ENCODE measurements around the gene RNF123.

RNF123 gene

GRCh38 chr3:49703956-49704355 is 14.6 kb downstream of the RNF123 start:
- no peaks in the 10 kb centered on the region for H4K20me1 ChIP-seq (ENCODE audit: insufficient read depth, low read length, poor library complexity, severe bottlenecking)
- no peak overlapping the region for H2AFZ ChIP-seq (ENCODE audit: low read length)

GRCh38 chr3:49704629-49705028 is 15.3 kb downstream of the RNF123 start:
- Histone ChIP-seq H4K20me1 (ENCODE audit: insufficient read depth, low read length, poor library complexity, severe bottlenecking) (no peaks in the 10 kb centered on the region), H3K4me2 (ENCODE audit: low read depth, low read length, poor library complexity, severe bottlenecking) (no peak overlapping the region)

More at GRCh38 chr3:49703956-49704355, 14.6 kb downstream of the RNF123 start:
- no peaks in the 10 kb centered on the region for H3K27me3 ChIP-seq (ENCODE audit: insufficient read depth, low read length, poor library complexity, severe bottlenecking)
- H3K9me2 ChIP-seq (replicated peaks; ENCODE audit: low read depth, low read length): no peaks in the 10 kb centered on the region
- no peaks in the 10 kb centered on the region for H3K79me2 ChIP-seq (ENCODE audit: insufficient read depth, low read length)
- no peaks in the 10 kb centered on the region; the same call in 1 of the 2 replicates for H3K36me3 ChIP-seq (ENCODE audit: insufficient read depth, low read length)
- H3F3A ChIP-seq (ENCODE audit: low read depth): no peaks in the 10 kb centered on the region
- no peak for TF ChIP-seq EZH2phosphoT487 (IDR thresholded peaks at IDR 0.05; ENCODE audit: borderline replicate concordance)
- no peak for TF ChIP-seq CTCF (conservative IDR thresholded peaks at IDR 0.05; ENCODE audit: low read length)
- peaks cover 8% of the 10 kb centered on the region for H3K4me1 ChIP-seq (ENCODE audit: insufficient read depth, low read length, poor library complexity, severe bottlenecking)
- H3K4me2 ChIP-seq (ENCODE audit: low read depth, low read length, poor library complexity, severe bottlenecking): no peak overlapping the region
- no peak overlapping the region for H3K9ac ChIP-seq (ENCODE audit: low read depth, low read length, poor library complexity, severe bottlenecking)
- no peak overlapping the region for H3K4me3 ChIP-seq (ENCODE audit: low read length, poor library complexity, severe bottlenecking)
- H3K9me3 ChIP-seq (ENCODE audit: insufficient read depth, low read depth, low read length): no peaks in the 10 kb centered on the region

GRCh38 chr3:49705390-49705960 is 16.1 kb downstream of the RNF123 start:
- H3K9me2 ChIP-seq (replicated peaks; ENCODE audit: low read depth, low read length): no peaks in the 10 kb centered on the region
- H3K79me2 ChIP-seq (ENCODE audit: insufficient read depth, low read length): peaks cover 6% of the 10 kb centered on the region; the same call in 1 of the 2 replicates
- no peaks in the 10 kb centered on the region for H4K20me1 ChIP-seq (ENCODE audit: insufficient read depth, low read length, poor library complexity, severe bottlenecking)
- H3K4me3 ChIP-seq (ENCODE audit: low read length, poor library complexity, severe bottlenecking): no peak overlapping the region
- no peaks in the 10 kb centered on the region for H3K27me3 ChIP-seq (ENCODE audit: insufficient read depth, low read length, poor library complexity, severe bottlenecking)
- no peak overlapping the region for H3K4me2 ChIP-seq (ENCODE audit: low read depth, low read length, poor library complexity, severe bottlenecking)
- H3K9me3 ChIP-seq (ENCODE audit: insufficient read depth, low read depth, low read length): no peaks in the 10 kb centered on the region
- H3K4me1 ChIP-seq (ENCODE audit: insufficient read depth, low read length, poor library complexity, severe bottlenecking): peaks cover 9% of the 10 kb centered on the region
- H3K9ac ChIP-seq (ENCODE audit: low read depth, low read length, poor library complexity, severe bottlenecking): no peak overlapping the region
- H2AFZ ChIP-seq (ENCODE audit: low read length): no peak overlapping the region
- TF ChIP-seq EZH2phosphoT487 (IDR thresholded peaks at IDR 0.05; ENCODE audit: borderline replicate concordance): no peak
- no peak for TF ChIP-seq CTCF (conservative IDR thresholded peaks at IDR 0.05; ENCODE audit: low read length)
- H3K36me3 ChIP-seq (ENCODE audit: insufficient read depth, low read length): no peaks in the 10 kb centered on the region; the same call in 1 of the 2 replicates
- H3F3A ChIP-seq (ENCODE audit: low read depth): no peaks in the 10 kb centered on the region

More at GRCh38 chr3:49704629-49705028, 15.3 kb downstream of the RNF123 start:
- H3K27me3 ChIP-seq (ENCODE audit: insufficient read depth, low read length, poor library complexity, severe bottlenecking): no peaks in the 10 kb centered on the region
- no peak overlapping the region for H3K9ac ChIP-seq (ENCODE audit: low read depth, low read length, poor library complexity, severe bottlenecking)
- H3F3A ChIP-seq (ENCODE audit: low read depth): no peaks in the 10 kb centered on the region
- H3K4me1 ChIP-seq (ENCODE audit: insufficient read depth, low read length, poor library complexity, severe bottlenecking): peaks cover 8% of the 10 kb centered on the region
- H3K9me3 ChIP-seq (ENCODE audit: insufficient read depth, low read depth, low read length): no peaks in the 10 kb centered on the region
- no peak for TF ChIP-seq EZH2phosphoT487 (IDR thresholded peaks at IDR 0.05; ENCODE audit: borderline replicate concordance)
- TF ChIP-seq CTCF (conservative IDR thresholded peaks at IDR 0.05; ENCODE audit: low read length): no peak
- peaks cover under 1% of the 10 kb centered on the region; the same call in 1 of the 2 replicates for H3K79me2 ChIP-seq (ENCODE audit: insufficient read depth, low read length)
- no peak overlapping the region for H2AFZ ChIP-seq (ENCODE audit: low read length)
- no peak overlapping the region for H3K4me3 ChIP-seq (ENCODE audit: low read length, poor library complexity, severe bottlenecking)
- H3K36me3 ChIP-seq (ENCODE audit: insufficient read depth, low read length): no peaks in the 10 kb centered on the region; the same call in 1 of the 2 replicates
- no peaks in the 10 kb centered on the region for H3K9me2 ChIP-seq (replicated peaks; ENCODE audit: low read depth, low read length)
